ENCODE data around the gene CCDC171.

The CCDC171 gene

DNA sequence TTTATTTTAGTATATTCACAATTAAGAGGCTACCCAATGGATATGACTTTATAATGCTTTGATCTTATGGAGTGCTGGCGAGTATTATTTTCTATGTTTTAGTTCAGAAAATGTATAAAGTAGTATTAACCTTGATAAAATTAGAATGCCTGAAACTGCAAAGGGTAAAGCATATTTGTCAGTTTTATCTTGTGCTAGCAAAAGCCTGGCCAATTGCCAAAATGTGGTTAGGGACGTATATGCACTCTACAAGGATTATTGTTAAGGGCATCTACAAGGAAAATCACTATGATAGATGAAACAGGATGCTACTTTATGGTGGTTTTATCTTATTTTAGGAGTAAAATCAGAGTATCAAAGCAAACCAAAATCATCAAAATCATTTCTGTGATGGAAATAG is 281.7 kb downstream of the CCDC171 start:
- Histone ChIP-seq H3K27me3 (ENCODE audit: insufficient read depth, low read length) (no peaks in the 10 kb centered on the region), H3K9me2 (ENCODE audit: low read depth, low read length) (no peaks in the 10 kb centered on the region), H3K4me2 (ENCODE audit: low read length) (no peak overlapping the region), H3K9ac (ENCODE audit: low read length) (no peak overlapping the region), H3K4me1 (ENCODE audit: insufficient read depth, low read length, severe bottlenecking) (no peaks in the 10 kb centered on the region), H3K27ac (ENCODE audit: low read depth, low read length, poor library complexity, severe bottlenecking) (no peak overlapping the region), H4K20me1 (ENCODE audit: insufficient read depth, low read length) (no peaks in the 10 kb centered on the region), H3K36me3 (ENCODE audit: insufficient read depth, low read length) (no peaks in the 10 kb centered on the region), H3K9me3 (ENCODE audit: low read length) (no peaks in the 10 kb centered on the region), H3K79me2 (ENCODE audit: insufficient read depth, low read length) (no peaks in the 10 kb centered on the region), H2AFZ (ENCODE audit: low read length) (no peak overlapping the region), H3F3A (ENCODE audit: insufficient read depth, low read length) (no peaks in the 10 kb centered on the region), H3K4me3 (ENCODE audit: low read depth, low read length, poor library complexity, severe bottlenecking) (no peak overlapping the region)
- no peak for TF ChIP-seq EZH2 (IDR thresholded peaks at IDR 0.05; ENCODE audit: borderline replicate concordance, low read length)
- TF ChIP-seq, protein P1, sequence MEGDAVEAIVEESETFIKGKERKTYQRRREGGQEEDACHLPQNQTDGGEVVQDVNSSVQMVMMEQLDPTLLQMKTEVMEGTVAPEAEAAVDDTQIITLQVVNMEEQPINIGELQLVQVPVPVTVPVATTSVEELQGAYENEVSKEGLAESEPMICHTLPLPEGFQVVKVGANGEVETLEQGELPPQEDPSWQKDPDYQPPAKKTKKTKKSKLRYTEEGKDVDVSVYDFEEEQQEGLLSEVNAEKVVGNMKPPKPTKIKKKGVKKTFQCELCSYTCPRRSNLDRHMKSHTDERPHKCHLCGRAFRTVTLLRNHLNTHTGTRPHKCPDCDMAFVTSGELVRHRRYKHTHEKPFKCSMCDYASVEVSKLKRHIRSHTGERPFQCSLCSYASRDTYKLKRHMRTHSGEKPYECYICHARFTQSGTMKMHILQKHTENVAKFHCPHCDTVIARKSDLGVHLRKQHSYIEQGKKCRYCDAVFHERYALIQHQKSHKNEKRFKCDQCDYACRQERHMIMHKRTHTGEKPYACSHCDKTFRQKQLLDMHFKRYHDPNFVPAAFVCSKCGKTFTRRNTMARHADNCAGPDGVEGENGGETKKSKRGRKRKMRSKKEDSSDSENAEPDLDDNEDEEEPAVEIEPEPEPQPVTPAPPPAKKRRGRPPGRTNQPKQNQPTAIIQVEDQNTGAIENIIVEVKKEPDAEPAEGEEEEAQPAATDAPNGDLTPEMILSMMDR (IDR thresholded peaks at IDR 0.05; ENCODE audit: low read length) = no peak

DNA sequence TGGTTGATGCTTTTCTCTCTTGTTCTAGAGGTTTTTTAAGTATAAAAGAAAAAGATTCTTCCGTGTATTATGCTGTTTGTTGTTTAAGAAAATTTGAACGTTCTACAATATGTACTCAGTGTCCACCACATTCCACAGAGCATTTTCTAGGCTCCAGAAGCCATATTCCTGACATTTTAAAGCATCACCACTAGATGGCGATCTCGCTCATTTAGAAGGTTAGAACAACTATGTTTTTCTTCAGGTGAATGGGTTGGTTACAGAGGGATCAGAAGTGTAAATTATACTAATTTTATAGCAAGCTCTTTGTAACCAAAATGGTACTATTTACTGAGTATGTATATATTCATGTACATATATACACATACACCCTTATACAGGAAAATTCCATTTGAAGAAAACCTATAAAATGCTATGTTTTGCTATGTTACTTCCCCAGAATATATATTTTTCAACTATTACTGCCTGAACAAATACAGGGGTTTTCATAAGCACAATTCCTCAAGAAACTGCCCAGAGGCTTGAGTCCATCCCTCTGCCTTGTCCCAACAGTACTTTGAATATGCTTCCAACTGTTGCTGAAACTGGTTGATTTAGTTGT is 284.3 kb downstream of the CCDC171 start:
- Histone ChIP-seq H2AFZ (ENCODE audit: low read length) (no peak overlapping the region), H3K27ac (ENCODE audit: low read depth, low read length, poor library complexity, severe bottlenecking) (no peak overlapping the region), H3K4me3 (ENCODE audit: low read depth, low read length, poor library complexity, severe bottlenecking) (no peak overlapping the region), H4K20me1 (ENCODE audit: insufficient read depth, low read length) (no peaks in the 10 kb centered on the region), H3K27me3 (ENCODE audit: insufficient read depth, low read length) (no peaks in the 10 kb centered on the region), H3K4me2 (ENCODE audit: low read length) (no peak overlapping the region), H3K9ac (ENCODE audit: low read length) (no peak overlapping the region), H3K79me2 (ENCODE audit: insufficient read depth, low read length) (no peaks in the 10 kb centered on the region), H3F3A (ENCODE audit: insufficient read depth, low read length) (no peaks in the 10 kb centered on the region), H3K9me3 (ENCODE audit: low read length) (no peaks in the 10 kb centered on the region), H3K36me3 (ENCODE audit: insufficient read depth, low read length) (no peaks in the 10 kb centered on the region), H3K9me2 (ENCODE audit: low read depth, low read length) (no peaks in the 10 kb centered on the region), H3K4me1 (ENCODE audit: insufficient read depth, low read length, severe bottlenecking) (no peaks in the 10 kb centered on the region)
- TF ChIP-seq, protein P1 (IDR thresholded peaks at IDR 0.05; ENCODE audit: low read length) = peak; percentile 69
- TF ChIP-seq EZH2 (IDR thresholded peaks at IDR 0.05; ENCODE audit: borderline replicate concordance, low read length) = no peak

DNA sequence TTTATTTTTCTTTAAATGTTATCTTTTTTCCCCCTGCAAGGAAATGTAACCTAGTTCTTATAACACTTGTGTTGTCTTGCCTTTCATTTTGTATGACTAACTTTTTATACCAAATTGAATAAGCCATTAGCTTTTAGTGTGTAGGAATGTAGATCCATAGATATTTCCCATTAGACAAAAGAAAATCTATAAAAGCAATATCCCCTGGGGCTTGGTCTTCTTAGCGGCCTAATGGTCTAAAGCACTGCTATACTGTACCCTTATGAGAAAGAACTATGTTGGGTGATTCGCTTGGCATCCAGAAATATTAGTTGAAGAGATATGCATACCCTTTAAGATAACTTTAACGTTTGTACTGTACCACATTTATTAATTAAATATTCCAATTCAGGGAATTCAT is 289.2 kb downstream of the CCDC171 start:
- H3K27me3 ChIP-seq (ENCODE audit: insufficient read depth, low read length) = no peaks in the 10 kb centered on the region
- H2AFZ ChIP-seq (ENCODE audit: low read length) = no peak overlapping the region
- no peaks in the 10 kb centered on the region for H3K9me3 ChIP-seq (ENCODE audit: low read length)
- H3K4me2 ChIP-seq (ENCODE audit: low read length) = no peak overlapping the region
- no peaks in the 10 kb centered on the region for H3K9me2 ChIP-seq (ENCODE audit: low read depth, low read length)
- no peaks in the 10 kb centered on the region for H3K79me2 ChIP-seq (ENCODE audit: insufficient read depth, low read length)
- no peaks in the 10 kb centered on the region for H4K20me1 ChIP-seq (ENCODE audit: insufficient read depth, low read length)
- no peak overlapping the region for H3K9ac ChIP-seq (ENCODE audit: low read length)
- no peak for TF ChIP-seq EZH2 (IDR thresholded peaks at IDR 0.05; ENCODE audit: borderline replicate concordance, low read length)
- TF ChIP-seq, protein P1 (IDR thresholded peaks at IDR 0.05; ENCODE audit: low read length) = no peak
- H3F3A ChIP-seq (ENCODE audit: insufficient read depth, low read length) = no peaks in the 10 kb centered on the region
- H3K36me3 ChIP-seq (ENCODE audit: insufficient read depth, low read length) = no peaks in the 10 kb centered on the region
- H3K4me3 ChIP-seq (ENCODE audit: low read depth, low read length, poor library complexity, severe bottlenecking) = no peak overlapping the region
- H3K4me1 ChIP-seq (ENCODE audit: insufficient read depth, low read length, severe bottlenecking) = no peaks in the 10 kb centered on the region
- H3K27ac ChIP-seq (ENCODE audit: low read depth, low read length, poor library complexity, severe bottlenecking) = no peak overlapping the region

Measured in OCI-LY1 (cell line).